Erythroblast (primary cell): ENCODE data around the gene LLCFC1.

Experiments used
- GATA1 ChIP-seq: IDR thresholded peaks from 2 replicates; pipeline ENCODE4 v1.6.1; 2011; ENCODE audit warnings: low read depth, mild to moderate bottlenecking, control low read depth, low read length, moderate library complexity
- POLR2A ChIP-seq: IDR thresholded peaks from 2 replicates; pipeline ENCODE4 v1.6.1; 2011; ENCODE audit warnings: mild to moderate bottlenecking, low read length

DNA sequence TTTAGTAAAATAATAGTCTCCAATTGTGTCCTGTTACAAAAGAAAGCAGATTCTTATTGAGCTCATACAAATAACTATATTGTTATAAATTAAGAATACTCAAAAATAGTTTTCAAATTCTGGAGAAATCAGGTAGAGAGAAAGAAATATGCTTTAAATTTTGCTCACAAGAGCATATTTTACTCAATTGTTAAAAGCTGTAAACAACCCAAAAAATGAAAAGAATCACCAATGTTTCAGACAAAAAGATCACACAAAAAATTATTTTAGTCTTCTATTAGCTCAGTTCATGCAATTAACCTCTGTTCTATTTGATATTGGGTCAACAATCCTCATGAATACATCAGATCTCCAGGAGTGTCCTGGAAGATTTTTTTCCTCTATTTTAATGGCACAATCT lies 35.2 kb upstream of the LLCFC1 start:
- no peak for TF ChIP-seq POLR2A
- no peak for TF ChIP-seq GATA1
